Kidney (tissue), 14 donors: ENCODE data around the gene NCMAP. TPM values are rescaled to one million over a fixed set of nuclear protein-coding genes. Genes with fewer than 3 reads are reported as not detected.

Source experiments
- DNase-seq, 5 donors: peaks; one replicate each; pipeline ENCODE4 v3.0.0-alpha.2; 2013 to 2020
- FAIRE-seq: peaks from 2 replicates; lab custom pipeline; 2012; peaks lifted over from hg19 to GRCh38; lab: Jason Lieb, UNC
- H3K27ac ChIP-seq, 2 donors: one replicate each; pipeline ENCODE4 v1.7.0; 2013; ENCODE audit warnings: low read depth in 2 of 2, low read length in 2 of 2, inconsistent platforms in 1 of 2
- H3K27me3 ChIP-seq: one replicate; pipeline ENCODE4 v1.7.1; 2013; ENCODE audit warnings: low read length, inconsistent platforms; ENCODE audit not compliant: control insufficient read depth, insufficient read depth
- H3K36me3 ChIP-seq, 3 donors: one replicate each; pipeline versions ENCODE4 v1.7.0 to v1.7.1; 2013; ENCODE audit warnings: low read length in 3 of 3, control low read depth in 1 of 3, inconsistent platforms in 1 of 3; ENCODE audit not compliant: insufficient read depth in 3 of 3, control insufficient read depth in 2 of 3
- H3K4me1 ChIP-seq, 3 donors: one replicate each; pipeline versions ENCODE4 v1.7.0 to v1.7.1; 2013; ENCODE audit warnings: low read length in 3 of 3, inconsistent platforms in 1 of 3, low read depth in 1 of 3; ENCODE audit not compliant: control insufficient read depth in 2 of 3, insufficient read depth in 2 of 3
- H3K4me3 ChIP-seq, 3 donors: one replicate each; pipeline versions ENCODE4 v1.7.0 to v1.8.1; 2013; ENCODE audit warnings: low read length in 3 of 3, control low read depth in 1 of 3, inconsistent platforms in 1 of 3
- H3K9ac ChIP-seq, 3 donors: one replicate each; pipeline versions ENCODE4 v1.7.0 to v1.7.1; 2013; ENCODE audit warnings: low read length in 3 of 3, control low read depth in 1 of 3, inconsistent platforms in 1 of 3
- H3K9me3 ChIP-seq, 3 donors: one replicate each; pipeline versions ENCODE4 v1.7.0 to v1.7.1; 2013; ENCODE audit warnings: low read length in 3 of 3, control low read depth in 1 of 3, inconsistent platforms in 1 of 3; ENCODE audit not compliant: control insufficient read depth in 2 of 3, insufficient read depth in 1 of 3
- CTCF ChIP-seq: IDR thresholded peaks from 3 replicates; pipeline ENCODE4 v1.5.1; 2012; ENCODE audit warnings: mild to moderate bottlenecking, moderate library complexity, borderline replicate concordance; ENCODE audit not compliant: insufficient read depth; ENCODE audit errors: extremely low read depth
- intact Hi-C: fragments of 100-400 bp; cut with DNase I; formaldehyde crosslinking; loops from one replicate; pipeline ENCODE4 v1.11.1; 2022
- polyA plus RNA-seq: library from polyadenylated mRNA; stranded (reverse); fragments of 350-450 nt; fragmentation: Illumina TruSeq; extraction: RNeasy Lipid Tissue Mini Kit (QIAGEN cat#74804); gene quantifications from one replicate; pipeline ENCODE4 v1.2.3, GENCODE V29; 2014; ENCODE audit warnings: low read depth, low replicate concordance; ENCODE audit not compliant: insufficient read depth
- total RNA-seq: library from RNA; stranded (reverse); fragmentation: NEBNext Ultra II Directional; extraction: Animal tissue kit (Norgen Biotek cat#: 25700); gene quantifications from one replicate; pipeline ENCODE4 v1.2.1, GENCODE V29; 2021
- donor health status: control.
- donor health status: control.
- donor health status: control.
- donor health status: control.
- donor health status: control.
- donor health status: DM: yes; HTN: yes; CAD: no.
- donor health status: Normal renal cell carcinoma (clear cell type).

The NCMAP gene
- total and polyA plus RNA-seq, 2 donors from 2014 or later: 0.65 to 11.0 TPM

DNA sequence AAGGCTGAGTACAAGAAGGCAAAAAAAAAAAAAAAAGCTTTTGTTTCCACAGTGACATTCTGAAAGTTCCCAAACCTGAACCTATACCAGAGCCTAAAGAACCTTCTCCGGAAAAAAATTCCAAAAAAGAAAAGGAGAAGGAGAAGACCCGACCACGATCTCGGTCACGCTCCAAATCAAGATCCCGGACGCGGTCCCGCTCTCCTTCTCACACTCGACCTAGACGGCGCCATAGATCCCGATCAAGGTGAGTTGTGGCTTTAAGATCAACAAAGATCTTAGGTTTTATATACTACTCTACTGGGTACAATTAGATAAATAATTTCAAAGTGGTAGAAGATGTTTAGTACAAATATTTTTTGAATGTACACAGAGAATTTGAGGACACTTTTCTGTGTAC, 96.5 kb downstream of the NCMAP start:
- Histone ChIP-seq H3K27me3 (no peaks in the 10 kb centered on the region), H3K4me1 (no peaks in the 10 kb centered on the region), H3K9ac (no peak overlapping the region), H3K27ac (no peak overlapping the region), H3K4me3 (no peak overlapping the region), H3K36me3 (peaks cover 36 to 89% (median 50%) of the 10 kb centered on the region in 3 donors), H3K9me3 (no peaks in the 10 kb centered on the region)
- no peak for FAIRE-seq
- DNase-seq: peak in 1 of 5 donors; percentile 52
- no peak for TF ChIP-seq CTCF
- intact Hi-C loops: no loop called here

- no peak for TF ChIP-seq CTCF
- intact Hi-C loops: no loop called here
- Histone ChIP-seq H3K36me3 (peaks cover 32 to 77% (median 39%) of the 10 kb centered on the region in 3 donors), H3K27me3 (no peaks in the 10 kb centered on the region), H3K4me1 (peaks cover 0 to 3% (median 0%) of the 10 kb centered on the region in 3 donors), H3K9me3 (no peaks in the 10 kb centered on the region), H3K4me3 (no peak overlapping the region), H3K9ac (no peak overlapping the region), H3K27ac (no peak overlapping the region)
- no peak for FAIRE-seq
- no peak for DNase-seq
Observed at GRCh38 chr1:24654010-24654409, 98.1 kb downstream of the NCMAP start.

DNA sequence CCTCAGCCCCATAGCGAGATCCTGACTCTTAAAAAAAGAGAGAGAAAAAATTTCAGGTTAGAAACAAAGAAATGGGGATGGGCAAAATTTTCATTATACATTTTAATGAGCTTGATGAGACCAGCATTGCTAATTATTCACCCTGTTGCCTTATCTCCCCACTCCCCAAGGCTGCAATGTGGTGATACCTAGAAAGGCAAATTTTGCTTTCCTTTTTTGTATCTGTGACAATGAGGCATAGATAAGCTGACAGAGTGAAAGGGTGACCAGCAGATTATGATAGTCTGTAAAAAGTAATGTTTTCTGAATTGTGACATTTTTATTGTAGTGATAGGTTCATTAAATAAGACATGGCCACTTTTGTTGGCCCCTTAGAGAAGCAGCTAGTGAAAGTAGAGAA, 100.2 kb downstream of the NCMAP start:
- H3K4me1 ChIP-seq: peaks cover 0 to 3% (median 0%) of the 10 kb centered on the region in 3 donors
- H3K9ac ChIP-seq: no peak overlapping the region
- H3K9me3 ChIP-seq: no peaks in the 10 kb centered on the region
- peaks cover 27 to 76% (median 30%) of the 10 kb centered on the region in 3 donors for H3K36me3 ChIP-seq
- no peak for TF ChIP-seq CTCF
- H3K27me3 ChIP-seq: no peaks in the 10 kb centered on the region
- no peak overlapping the region for H3K27ac ChIP-seq
- intact Hi-C loops: no loop called here
- FAIRE-seq (no peak), DNase-seq (no peak)
- no peak overlapping the region for H3K4me3 ChIP-seq

DNA sequence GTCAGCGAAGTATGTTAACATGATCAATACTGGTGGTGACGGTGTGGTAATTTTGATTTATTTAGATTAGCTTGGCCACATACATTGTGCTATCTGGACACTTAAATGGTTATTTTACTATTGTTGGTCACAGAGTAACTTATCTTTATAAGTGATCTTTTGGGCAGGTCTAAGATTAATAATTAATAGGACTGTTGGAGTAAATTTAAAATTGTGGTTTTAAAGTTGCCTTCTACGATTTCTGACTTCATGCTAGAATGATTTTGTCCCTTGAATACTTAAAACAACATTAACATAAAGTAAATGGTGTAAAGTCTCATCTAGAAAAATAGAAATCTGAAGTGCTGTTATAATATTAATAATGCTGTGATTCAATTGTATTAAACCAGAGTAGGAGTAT, 101.9 kb downstream of the NCMAP start:
- peak; percentile 29 for FAIRE-seq
- intact Hi-C loops: no loop called here

More for the DNA sequence above, 101.9 kb downstream of the NCMAP start:
- Histone ChIP-seq H3K27ac (no peak overlapping the region), H3K27me3 (no peaks in the 10 kb centered on the region), H3K4me3 (no peak overlapping the region), H3K36me3 (peaks cover 22 to 72% (median 31%) of the 10 kb centered on the region in 3 donors), H3K9me3 (no peaks in the 10 kb centered on the region), H3K9ac (no peak overlapping the region), H3K4me1 (peaks cover 0 to 3% (median 0%) of the 10 kb centered on the region in 3 donors)
- no peak for TF ChIP-seq CTCF
- DNase-seq: peak in 1 of 5 donors; percentile 25
